Large intestine (tissue), 3 donors: Measurements from ENCODE around the gene SLC25A19. TPM values are rescaled to one million over a fixed set of nuclear protein-coding genes. Genes with fewer than 3 reads are reported as not detected.
"Not testable (repeated sequence)": the region's sequence is repeated elsewhere in the genome, so short reads cannot be mapped to it uniquely, and the experiment has no call there.

Experiments
- DNase-seq, 2 donors: peaks; one replicate each; pipeline versions ENCODE4 v3.0.0 to v3.0.0-alpha.2; 2013
- H3K27ac ChIP-seq: one replicate; pipeline ENCODE4 v1.5.1; 2013; ENCODE audit warnings: low read length
- H3K27me3 ChIP-seq: 2 replicates; pipeline ENCODE4 v1.6.1; 2013; ENCODE audit warnings: low read length; ENCODE audit not compliant: control insufficient read depth, insufficient read depth
- H3K36me3 ChIP-seq: 2 replicates; pipeline ENCODE4 v1.6.1; 2013; ENCODE audit warnings: low read length; ENCODE audit not compliant: control insufficient read depth, insufficient read depth
- H3K4me1 ChIP-seq: one replicate; pipeline ENCODE4 v1.6.1; 2013; ENCODE audit warnings: low read length; ENCODE audit not compliant: control insufficient read depth, insufficient read depth
- H3K4me3 ChIP-seq: one replicate; pipeline ENCODE4 v1.5.1; 2013; ENCODE audit warnings: low read length
- H3K9me3 ChIP-seq: one replicate; pipeline ENCODE4 v1.6.1; 2013; ENCODE audit warnings: mild to moderate bottlenecking, low read depth, low read length, moderate library complexity; ENCODE audit not compliant: control insufficient read depth
- WGBS: methylation state at CpG from one replicate; pipeline ENCODE4 v1.1.5; 2013; ENCODE audit warnings: low lambda C conversion rate; ENCODE audit not compliant: insufficient coverage; 5-methylcytosine and 5-hydroxymethylcytosine counted together
- polyA plus RNA-seq: library from polyadenylated mRNA; unstranded; fragments of 120-200 nt; gene quantifications from one replicate; pipeline ENCODE4 v1.2.1, GENCODE V29; 2013

SLC25A19 gene
- polyA plus RNA-seq, 1 donor, result 10.8 TPM

DNA sequence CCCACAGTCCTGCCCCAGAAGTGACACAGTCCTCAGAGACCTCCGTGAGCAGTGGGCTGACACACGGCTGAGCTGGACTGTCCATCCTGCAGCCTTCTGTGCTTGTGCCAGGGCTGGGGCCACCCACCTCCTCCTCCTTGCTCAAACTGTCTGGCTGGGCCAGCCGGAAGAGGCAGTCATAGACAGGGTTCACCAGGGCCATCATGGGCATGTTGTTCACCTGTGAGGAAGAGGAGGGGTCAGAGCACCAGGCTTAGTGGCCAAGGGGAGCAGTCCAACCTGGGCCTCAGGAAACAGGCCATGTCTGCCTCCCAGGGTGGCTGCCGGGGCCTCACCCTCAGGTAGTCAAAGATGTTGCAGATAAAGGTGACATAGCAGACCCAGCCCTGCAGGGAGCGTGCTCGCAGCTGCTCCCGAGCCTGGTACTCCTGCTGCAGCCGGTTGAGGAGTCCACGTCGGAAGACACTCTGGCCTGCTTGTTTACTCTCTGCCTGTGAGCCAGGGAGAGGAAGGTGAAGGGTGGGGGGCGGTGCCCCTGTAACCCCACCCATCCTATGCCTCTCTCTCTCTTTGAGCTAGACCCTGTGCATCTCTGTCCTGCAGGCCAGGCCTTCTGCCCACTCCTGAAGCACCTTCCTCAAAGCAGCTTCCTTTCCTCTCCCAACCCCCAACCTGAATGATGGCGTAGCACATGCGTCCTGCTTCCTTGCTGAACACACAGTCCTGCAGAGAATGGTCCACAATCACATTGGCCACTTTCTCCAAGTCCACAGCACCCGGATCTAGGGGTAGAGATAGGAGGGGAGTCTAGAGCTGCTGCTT is 21.6 kb downstream of the SLC25A19 start:
- Histone ChIP-seq H3K27ac (peak overlapping the region; percentile 67), H3K4me1 (peaks cover 37% of the 10 kb centered on the region), H3K36me3 (peaks cover 32% of the 10 kb centered on the region), H3K27me3 (no peaks in the 10 kb centered on the region), H3K4me3 (no peak overlapping the region), H3K9me3 (peaks cover 3% of the 10 kb centered on the region)
- DNase-seq, result peak; percentile 73 to 82
- no CpG with 5 or more reads among the region's 14 CpGs for WGBS

DNA sequence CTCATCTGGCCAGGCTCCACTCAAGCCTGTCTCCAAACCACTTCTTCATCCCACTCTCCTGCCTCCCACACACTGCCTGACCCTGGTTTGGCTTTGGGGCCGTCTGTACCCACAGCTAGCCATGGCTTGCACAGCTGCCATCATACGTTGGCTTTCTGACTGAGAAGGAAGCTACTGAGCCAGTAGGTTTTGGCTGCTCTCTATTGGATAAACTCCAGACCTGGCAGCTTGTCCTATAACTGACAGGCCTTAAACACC is 22.2 kb downstream of the SLC25A19 start:
- peak overlapping the region; percentile 67 for H3K27ac ChIP-seq
- WGBS, result no CpG with 5 or more reads among the region's 2 CpGs
- DNase-seq, result no peak
- H3K36me3 ChIP-seq, result peaks cover 32% of the 10 kb centered on the region
- peaks cover 3% of the 10 kb centered on the region for H3K9me3 ChIP-seq
- H3K4me1 ChIP-seq, result peaks cover 34% of the 10 kb centered on the region
- H3K27me3 ChIP-seq, result no peaks in the 10 kb centered on the region
- H3K4me3 ChIP-seq, result no peak overlapping the region

DNA sequence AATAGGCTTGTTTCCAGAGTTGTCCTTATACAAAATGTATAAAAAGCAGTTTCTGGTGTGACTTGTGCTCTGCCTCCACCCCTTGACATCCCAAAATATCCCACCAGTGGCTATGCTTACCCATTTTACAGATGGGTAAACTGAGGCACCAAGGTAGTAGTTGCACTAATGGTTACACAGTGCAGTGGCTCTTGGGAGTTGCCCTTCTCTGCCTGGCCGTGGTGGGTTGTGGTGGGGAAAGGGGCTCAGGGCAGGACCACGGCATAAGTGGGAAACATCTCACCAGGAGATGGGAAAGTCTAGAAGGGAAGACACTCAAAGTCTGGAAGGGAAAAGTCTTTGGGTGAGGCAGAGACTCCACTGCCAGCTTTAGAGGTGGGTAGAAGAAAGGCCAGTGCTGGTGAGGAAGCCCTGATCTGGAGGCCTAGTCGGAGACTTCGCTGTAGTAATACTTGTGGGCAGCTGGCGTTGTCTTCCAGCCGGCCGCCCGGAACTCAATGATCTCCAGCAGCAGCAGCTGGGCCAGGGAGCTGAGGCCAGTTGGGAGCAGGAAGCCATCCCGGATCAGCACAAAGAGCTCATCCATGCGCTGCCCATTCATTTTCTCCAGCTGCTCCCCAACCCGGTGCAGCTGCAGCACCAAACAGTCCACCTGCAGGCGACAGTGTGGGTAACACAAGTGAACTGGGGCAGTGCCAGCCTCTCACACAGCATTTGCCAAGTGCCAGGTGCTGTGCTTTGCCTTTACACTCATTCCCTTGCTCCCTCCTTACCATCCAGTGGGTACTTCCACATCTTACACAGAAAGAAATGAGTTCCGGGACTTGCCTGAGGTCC is 22.7 kb downstream of the SLC25A19 start:
- Histone ChIP-seq H3K4me1 (peaks cover 32% of the 10 kb centered on the region), H3K27me3 (no peaks in the 10 kb centered on the region), H3K27ac (no peak overlapping the region), H3K9me3 (peaks cover 5% of the 10 kb centered on the region), H3K36me3 (peaks cover 32% of the 10 kb centered on the region), H3K4me3 (no peak overlapping the region)
- DNase-seq, result no peak
- no CpG with 5 or more reads among the region's 13 CpGs for WGBS

DNA sequence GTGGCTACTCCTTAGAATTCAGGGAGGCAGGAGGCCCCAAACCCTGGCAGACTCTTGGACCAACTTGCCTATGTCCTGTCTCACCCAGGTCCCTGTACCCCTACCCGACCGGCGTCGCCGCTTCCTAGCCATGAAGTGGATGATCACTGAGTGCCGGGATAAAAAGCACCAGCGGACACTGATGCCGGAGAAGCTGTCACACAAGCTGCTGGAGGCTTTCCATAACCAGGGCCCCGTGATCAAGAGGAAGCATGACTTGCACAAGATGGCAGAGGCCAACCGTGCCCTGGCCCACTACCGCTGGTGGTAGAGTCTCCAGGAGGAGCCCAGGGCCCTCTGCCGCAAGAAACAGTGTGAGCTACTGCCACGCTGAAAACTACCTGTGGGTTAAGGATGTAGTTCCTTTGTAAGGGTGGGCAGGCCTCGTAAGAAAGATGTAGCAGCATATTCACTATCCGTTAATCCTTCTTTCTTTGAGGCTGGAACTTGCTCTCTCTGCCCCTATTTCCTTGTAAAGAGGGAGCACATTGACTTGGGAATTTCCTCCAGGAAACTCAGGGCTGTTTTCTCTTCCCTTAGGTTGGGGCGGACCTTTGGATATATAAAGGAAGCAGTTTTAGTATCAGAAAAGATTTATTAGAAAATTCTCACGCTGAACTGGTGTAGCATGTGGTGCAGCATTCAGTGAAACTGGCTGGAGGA is 23.5 kb downstream of the SLC25A19 start:
- no peak overlapping the region for H3K27ac ChIP-seq
- peaks cover 32% of the 10 kb centered on the region for H3K4me1 ChIP-seq
- no peaks in the 10 kb centered on the region for H3K27me3 ChIP-seq
- peaks cover 5% of the 10 kb centered on the region for H3K9me3 ChIP-seq
- WGBS, result no CpG with 5 or more reads among the region's 17 CpGs
- no peak overlapping the region for H3K4me3 ChIP-seq
- peaks cover 32% of the 10 kb centered on the region for H3K36me3 ChIP-seq
- DNase-seq, result no peak

DNA sequence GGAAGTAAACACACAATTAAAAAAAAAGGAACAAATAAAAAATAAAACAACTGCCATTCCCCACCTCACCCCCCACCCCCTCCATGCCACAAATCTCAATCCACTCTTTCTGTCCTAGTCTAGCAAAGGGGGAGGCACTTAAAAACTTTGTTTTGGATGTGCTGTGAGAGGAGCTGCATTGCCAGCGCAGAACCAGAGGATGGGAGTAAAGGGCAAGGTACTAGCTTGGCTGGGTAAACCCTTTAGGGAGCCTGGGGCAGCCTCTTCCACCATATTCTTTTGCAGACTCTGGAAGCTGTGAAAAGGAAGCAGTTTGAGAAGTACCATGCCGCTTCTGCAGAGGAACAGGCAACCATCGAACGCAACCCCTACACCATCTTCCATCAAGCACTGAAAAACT is 26.2 kb downstream of the SLC25A19 start:
- Histone ChIP-seq H3K27ac (no peak overlapping the region), H3K36me3 (peaks cover 35% of the 10 kb centered on the region), H3K27me3 (no peaks in the 10 kb centered on the region), H3K4me1 (peaks cover 27% of the 10 kb centered on the region), H3K9me3 (peaks cover 2% of the 10 kb centered on the region), H3K4me3 (no peak overlapping the region)
- no CpG with 5 or more reads among the region's 4 CpGs for WGBS
- no peak for DNase-seq

DNA sequence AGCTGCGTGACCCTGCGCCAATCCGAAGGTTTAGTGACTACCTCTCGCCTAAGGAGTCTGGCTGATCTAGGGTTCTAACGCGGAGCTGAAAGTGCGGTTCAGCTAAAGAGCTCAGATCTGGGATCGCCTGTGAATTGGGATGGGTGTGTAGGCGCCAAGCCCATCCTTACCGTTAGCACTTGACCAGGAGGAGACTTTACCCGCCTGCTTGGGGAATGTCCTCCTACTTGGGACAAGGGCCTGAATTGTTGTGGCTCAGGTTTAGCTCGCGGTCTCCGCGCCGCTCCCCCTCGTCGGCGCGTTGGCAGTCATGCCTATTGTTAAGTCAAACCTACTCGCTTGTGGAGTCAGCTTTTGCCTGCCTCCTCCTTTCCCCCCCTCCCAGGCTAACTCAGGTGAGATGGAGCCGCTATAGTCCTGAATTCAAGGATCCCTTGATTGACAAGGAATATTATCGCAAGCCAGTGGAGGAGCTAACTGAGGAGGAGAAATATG is 27.1 kb downstream of the SLC25A19 start:
- no CpG with 5 or more reads among the region's 23 CpGs for WGBS
- Histone ChIP-seq H3K9me3 (peaks cover 2% of the 10 kb centered on the region), H3K4me3 (peak overlapping the region; percentile 83), H3K27me3 (no peaks in the 10 kb centered on the region), H3K36me3 (peaks cover 34% of the 10 kb centered on the region), H3K27ac (peak overlapping the region; percentile 89), H3K4me1 (peaks cover 19% of the 10 kb centered on the region)
- DNase-seq, result no peak

DNA sequence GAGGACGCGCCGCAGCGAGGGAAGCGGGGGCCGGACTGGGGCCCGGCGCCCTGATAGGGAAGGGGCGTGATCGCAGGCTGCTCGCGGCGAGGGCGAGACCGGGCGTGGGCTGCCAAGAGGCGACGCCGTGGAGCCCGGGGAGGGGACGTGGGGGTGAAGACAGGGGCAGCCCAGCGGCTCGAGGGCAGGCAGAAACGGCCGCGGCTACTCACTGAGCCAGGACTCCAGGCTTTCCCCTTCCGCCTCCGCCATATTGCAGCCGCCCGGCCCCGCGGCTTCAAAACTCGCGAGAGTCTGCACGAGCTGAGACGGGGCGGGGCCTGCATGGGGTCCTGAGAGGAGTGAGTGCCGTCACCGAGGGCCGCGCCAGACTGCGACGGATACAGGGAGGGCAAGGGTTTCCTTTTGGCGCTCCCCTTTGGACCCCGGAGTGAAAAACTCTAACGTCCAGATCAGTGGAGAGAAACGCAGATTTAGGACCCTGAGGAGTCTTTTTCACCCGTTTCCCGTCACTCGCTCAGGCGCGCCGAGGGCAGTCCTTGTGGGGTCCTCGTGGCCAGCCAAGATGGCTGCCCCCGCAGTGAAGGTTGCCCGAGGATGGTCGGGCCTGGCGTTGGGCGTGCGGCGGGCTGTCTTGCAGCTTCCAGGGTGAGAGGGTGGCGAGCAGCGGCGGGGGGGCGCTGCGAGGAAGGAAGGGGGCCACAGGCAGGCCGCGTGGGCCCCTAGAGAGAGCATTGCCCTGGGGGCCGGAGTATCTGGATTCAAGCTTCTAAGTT is 27.7 kb downstream of the SLC25A19 start, which contains the start of the genes GGA3 and MRPS7:
TSS of gene GGA3 (minus strand) at position 271 of the 776 bp plus-strand sequence. CDS start at position 252, 19 bp downstream.
TSS of gene MRPS7 (plus strand) at position 544 of the 776 bp plus-strand sequence. CDS start at position 566, 22 bp downstream.
- no peaks in the 10 kb centered on the region for H3K27me3 ChIP-seq
- no CpG with 5 or more reads among the region's 69 CpGs for WGBS
- peaks cover 27% of the 10 kb centered on the region for H3K36me3 ChIP-seq
- H3K9me3 ChIP-seq, result peaks cover 2% of the 10 kb centered on the region
- H3K4me1 ChIP-seq, result peaks cover 14% of the 10 kb centered on the region
- peak within 1 kb of the TSS; percentile 83 for H3K4me3 ChIP-seq
- DNase-seq, result peak; percentile 94 to 96
- H3K27ac ChIP-seq, result peak within 1 kb of the TSS; percentile 89

DNA sequence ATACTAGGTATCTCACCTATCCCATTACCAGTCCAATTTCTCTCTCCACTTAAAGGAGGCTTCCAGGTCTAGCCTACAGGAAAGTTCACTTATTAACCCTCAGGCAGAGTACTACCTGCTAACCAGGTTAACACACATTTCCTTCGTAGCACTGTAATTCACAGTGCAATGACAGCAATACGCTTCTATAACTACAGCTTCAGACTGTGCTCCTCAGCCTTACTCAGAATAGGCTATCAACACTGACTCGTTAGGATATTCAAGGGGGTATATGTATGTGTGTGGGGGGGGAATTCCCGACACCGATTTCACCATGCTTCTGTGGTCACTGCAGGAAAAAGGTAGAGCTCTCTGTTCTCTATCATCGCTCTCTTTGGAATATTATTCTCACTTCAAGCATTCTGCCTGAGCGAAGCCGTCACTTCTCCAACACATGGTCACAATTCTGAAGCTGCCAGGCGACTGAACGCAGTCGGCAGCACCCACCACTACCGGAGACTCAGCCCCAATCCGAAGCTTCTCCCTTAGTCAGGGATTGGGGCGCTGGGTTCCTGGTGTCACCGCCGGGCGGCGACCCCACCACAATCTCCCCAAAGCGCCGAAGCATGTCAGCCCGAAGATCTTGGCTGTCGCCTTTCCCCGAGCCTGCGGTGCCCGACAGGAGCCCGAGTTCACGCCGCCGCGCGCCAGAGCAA is 28.4 kb downstream of the SLC25A19 start:
- Histone ChIP-seq H3K4me1 (peaks cover 14% of the 10 kb centered on the region), H3K36me3 (peaks cover 20% of the 10 kb centered on the region), H3K4me3 (peak overlapping the region; percentile 83), H3K9me3 (peaks cover 2% of the 10 kb centered on the region), H3K27me3 (no peaks in the 10 kb centered on the region), H3K27ac (peak overlapping the region; percentile 89)
- peak in 1 of 2 donors; percentile 37 for DNase-seq
- WGBS, result 0% methylated on average over 2 of the region's 31 CpGs

DNA sequence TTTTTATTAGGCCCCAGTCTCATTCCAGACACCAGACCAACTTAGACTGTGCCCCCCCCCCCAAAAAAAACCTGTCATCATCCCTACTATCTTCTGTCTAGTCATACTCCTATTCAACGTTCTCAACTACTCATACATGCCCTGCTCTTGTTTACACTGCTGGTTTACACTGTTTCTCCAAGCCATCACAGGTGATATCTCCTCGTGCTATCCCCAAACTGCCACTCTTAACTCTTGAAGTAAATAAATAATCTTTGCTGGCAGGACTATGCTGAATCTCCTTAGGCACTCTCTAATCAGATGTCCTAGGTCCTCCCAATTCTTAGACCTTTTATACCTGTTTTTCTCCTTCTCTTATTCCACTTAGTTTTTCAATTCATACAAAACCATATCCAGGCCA is 32.0 kb downstream of the SLC25A19 start:
- H3K9me3 ChIP-seq, DNase-seq, H3K4me3 ChIP-seq, H3K27ac ChIP-seq, H3K27me3 ChIP-seq, H3K4me1 ChIP-seq, H3K36me3 ChIP-seq: not testable (repeated sequence)
- WGBS, result no CpG with 5 or more reads among the region's 2 CpGs
